Measurements from ENCODE around the gene SHB. TPM values are rescaled to one million over a fixed set of nuclear protein-coding genes. Genes with fewer than 3 reads are reported as not detected.
A peak's percentile ranks its signal among the peaks of the same experiment; 100 is the strongest.
"Not testable (repeated sequence)": the region's sequence is repeated elsewhere in the genome, so short reads cannot be mapped to it uniquely, and the experiment has no call there.

The SHB gene
- total RNA-seq, 6 donors from 2014 or later = 29.3 to 51.2 (median 33.3) TPM

- DNase-seq (no peak), ATAC-seq (ENCODE audit: low FRiP score in 2 of 2) (no peak)
- peaks cover 14 to 73% (median 53%) of the 10 kb centered on the region in 4 donors for H3K36me3 ChIP-seq
- H3K27me3 ChIP-seq = no peaks in the 10 kb centered on the region
- TF ChIP-seq POLR2AphosphoS5 (IDR thresholded peaks at IDR 0.05) = no peak
- H3K4me3 ChIP-seq = no peak overlapping the region
- no peak overlapping the region for H3K27ac ChIP-seq
- peaks cover 7 to 12% (median 9%) of the 10 kb centered on the region in 4 donors for H3K4me1 ChIP-seq
- H3K9me3 ChIP-seq = no peaks in the 10 kb centered on the region
- WGBS, 2 donors = 37 to 43% methylated on average over 2 of the region's 2 CpGs
Observed at GRCh38 chr9:37897665-37898064, 171.4 kb downstream of the SHB start.

- peaks cover 8 to 81% (median 40%) of the 10 kb centered on the region in 4 donors for H3K36me3 ChIP-seq
- no peak for TF ChIP-seq POLR2AphosphoS5 (IDR thresholded peaks at IDR 0.05)
- TF ChIP-seq POLR2A (IDR thresholded peaks at IDR 0.05) = no peak
- no peak for TF ChIP-seq CTCF (IDR thresholded peaks at IDR 0.05)
- TF ChIP-seq EP300 (IDR thresholded peaks at IDR 0.05) = no peak
- H3K4me3 ChIP-seq = no peak overlapping the region
Observed at GRCh38 chr9:37892063-37892462, 177.0 kb downstream of the SHB start.

DNA sequence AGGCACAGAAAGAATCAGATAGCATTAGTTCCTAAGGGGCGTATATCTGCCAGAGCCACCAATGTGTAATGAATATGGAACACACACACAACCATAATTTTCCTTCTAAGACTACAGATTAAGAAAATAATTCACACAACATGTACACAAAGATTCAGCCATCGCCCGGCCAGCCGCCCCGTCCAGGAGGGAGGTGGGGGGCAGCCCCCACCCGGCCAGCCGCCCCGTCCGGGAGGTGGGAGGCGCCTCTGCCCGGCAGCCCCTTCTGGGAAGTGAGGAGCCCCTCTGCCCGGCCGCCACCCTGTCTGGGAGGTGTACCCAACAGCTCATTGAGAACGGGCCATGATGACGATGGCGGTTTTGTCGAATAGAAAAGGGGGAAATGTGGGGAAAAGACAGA is 178.0 kb downstream of the SHB start:
- H3K9me3 ChIP-seq; H3K27me3 ChIP-seq; ATAC-seq (ENCODE audit: low FRiP score in 2 of 2); H3K4me1 ChIP-seq; H3K27ac ChIP-seq; H3K4me3 ChIP-seq: not testable (repeated sequence)
- 95 to 96% methylated on average over 11 to 15 of the region's 17 CpGs for WGBS, 2 donors
- DNase-seq = peak in 1 of 2 donors; percentile 73
- peaks cover 8 to 78% (median 34%) of the 10 kb centered on the region in 4 donors for H3K36me3 ChIP-seq

More at GRCh38 chr9:37892063-37892462, 177.0 kb downstream of the SHB start:
- ATAC-seq (ENCODE audit: low FRiP score in 2 of 2) (no peak), DNase-seq (no peak)
- Histone ChIP-seq H3K9me3 (no peaks in the 10 kb centered on the region), H3K27ac (no peak overlapping the region), H3K4me1 (no peaks in the 10 kb centered on the region), H3K27me3 (no peaks in the 10 kb centered on the region)
- WGBS, 2 donors = 87 to 93% methylated on average over 8 of the region's 8 CpGs

- no peak overlapping the region for H3K4me3 ChIP-seq
- H3K36me3 ChIP-seq = peaks cover under 1 to 70% (median 25%) of the 10 kb centered on the region in 4 donors
- ATAC-seq (ENCODE audit: low FRiP score in 2 of 2) (no peak), DNase-seq (no peak)
- no peaks in the 10 kb centered on the region for H3K9me3 ChIP-seq
- TF ChIP-seq CTCF (IDR thresholded peaks at IDR 0.05) (no peak), POLR2A (IDR thresholded peaks at IDR 0.05) (no peak), POLR2AphosphoS5 (IDR thresholded peaks at IDR 0.05) (no peak), EP300 (IDR thresholded peaks at IDR 0.05) (no peak)
- H3K4me1 ChIP-seq = no peaks in the 10 kb centered on the region
- H3K27me3 ChIP-seq = no peaks in the 10 kb centered on the region
- no peak overlapping the region for H3K27ac ChIP-seq
Observed at GRCh38 chr9:37889536-37889935, 179.5 kb downstream of the SHB start.

DNA sequence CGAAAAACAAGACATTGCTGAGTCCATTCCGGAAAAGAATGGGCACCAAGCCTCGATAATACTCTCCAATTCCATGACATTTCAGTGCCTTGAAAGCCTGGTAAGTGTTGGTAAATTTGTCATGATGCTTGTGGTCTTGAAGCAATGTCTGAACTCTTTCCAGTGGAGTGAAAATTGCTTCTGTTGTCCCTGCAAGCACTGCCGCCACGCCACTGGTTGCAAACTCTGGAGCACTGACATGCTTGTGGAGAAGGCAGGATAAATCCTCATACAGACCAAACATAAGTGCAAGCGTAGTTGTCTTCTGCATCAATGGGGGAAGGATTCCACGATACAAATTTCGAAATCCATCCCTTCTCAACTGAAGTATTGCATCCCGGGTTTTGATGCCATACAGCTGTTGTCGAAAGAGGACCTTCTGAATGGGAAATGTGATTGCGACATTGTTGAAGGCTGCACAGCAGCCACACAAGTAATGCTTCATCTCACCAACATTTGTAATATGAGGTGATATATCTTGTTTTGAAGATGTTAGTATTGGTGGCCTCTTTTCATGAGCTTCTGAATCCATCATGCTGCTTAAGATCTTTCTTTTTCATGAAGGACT is 180.9 kb downstream of the SHB start:
- not testable (repeated sequence) for H3K4me3 ChIP-seq; H3K27me3 ChIP-seq; H3K9me3 ChIP-seq; H3K4me1 ChIP-seq; H3K27ac ChIP-seq; DNase-seq; ATAC-seq (ENCODE audit: low FRiP score in 2 of 2)
- H3K36me3 ChIP-seq = peaks cover 0 to 55% (median 13%) of the 10 kb centered on the region in 4 donors
- 77 to 90% methylated on average over 11 of the region's 11 CpGs for WGBS, 2 donors
- peak; percentile 24 to 43 for TF ChIP-seq POLR2AphosphoS5 (IDR thresholded peaks at IDR 0.05)

DNA sequence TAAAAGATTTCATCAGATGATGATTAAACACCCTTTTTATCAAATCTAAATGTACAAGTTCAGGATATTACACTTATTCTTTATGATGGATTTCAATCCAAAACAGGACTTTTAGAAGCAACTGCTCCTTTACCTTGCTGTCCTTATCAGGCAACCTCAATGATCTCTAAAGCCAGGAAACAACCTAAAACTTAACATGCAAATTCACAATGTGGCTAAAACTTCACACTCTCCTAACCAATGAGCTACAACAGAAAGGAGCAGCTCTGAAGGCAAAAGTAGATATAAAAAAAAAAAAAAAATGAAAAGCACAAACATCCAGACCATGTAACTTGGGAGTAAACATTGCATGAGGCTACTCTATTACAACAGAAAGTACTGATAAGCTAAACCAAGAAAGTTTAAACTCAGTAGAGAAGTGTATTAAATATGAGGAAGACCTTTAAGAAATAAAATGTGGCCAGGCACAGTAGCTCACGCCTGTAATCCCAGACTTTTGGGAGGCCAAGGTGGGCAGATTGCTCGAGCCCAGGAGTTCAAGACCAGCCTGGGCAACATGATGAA is 188.0 kb downstream of the SHB start:
- Histone ChIP-seq H3K4me1 (no peaks in the 10 kb centered on the region), H3K9me3 (no peaks in the 10 kb centered on the region), H3K27ac (no peak overlapping the region), H3K4me3 (no peak overlapping the region), H3K27me3 (no peaks in the 10 kb centered on the region), H3K36me3 (peaks cover 0 to 26% (median 8%) of the 10 kb centered on the region in 4 donors)
- WGBS, 2 donors = 86 to 96% methylated on average over 2 of the region's 2 CpGs
- ATAC-seq (ENCODE audit: low FRiP score in 2 of 2) = no peak
- no peak for DNase-seq
- TF ChIP-seq CTCF (IDR thresholded peaks at IDR 0.05) (no peak), POLR2A (IDR thresholded peaks at IDR 0.05) (no peak), POLR2AphosphoS5 (IDR thresholded peaks at IDR 0.05) (no peak), EP300 (IDR thresholded peaks at IDR 0.05) (no peak)
